Measurements from ENCODE around the gene KRTAP1-1.
"Not testable (repeated sequence)": the region's sequence is repeated elsewhere in the genome, so short reads cannot be mapped to it uniquely, and the experiment has no call there.

KRTAP1-1 gene

DNA sequence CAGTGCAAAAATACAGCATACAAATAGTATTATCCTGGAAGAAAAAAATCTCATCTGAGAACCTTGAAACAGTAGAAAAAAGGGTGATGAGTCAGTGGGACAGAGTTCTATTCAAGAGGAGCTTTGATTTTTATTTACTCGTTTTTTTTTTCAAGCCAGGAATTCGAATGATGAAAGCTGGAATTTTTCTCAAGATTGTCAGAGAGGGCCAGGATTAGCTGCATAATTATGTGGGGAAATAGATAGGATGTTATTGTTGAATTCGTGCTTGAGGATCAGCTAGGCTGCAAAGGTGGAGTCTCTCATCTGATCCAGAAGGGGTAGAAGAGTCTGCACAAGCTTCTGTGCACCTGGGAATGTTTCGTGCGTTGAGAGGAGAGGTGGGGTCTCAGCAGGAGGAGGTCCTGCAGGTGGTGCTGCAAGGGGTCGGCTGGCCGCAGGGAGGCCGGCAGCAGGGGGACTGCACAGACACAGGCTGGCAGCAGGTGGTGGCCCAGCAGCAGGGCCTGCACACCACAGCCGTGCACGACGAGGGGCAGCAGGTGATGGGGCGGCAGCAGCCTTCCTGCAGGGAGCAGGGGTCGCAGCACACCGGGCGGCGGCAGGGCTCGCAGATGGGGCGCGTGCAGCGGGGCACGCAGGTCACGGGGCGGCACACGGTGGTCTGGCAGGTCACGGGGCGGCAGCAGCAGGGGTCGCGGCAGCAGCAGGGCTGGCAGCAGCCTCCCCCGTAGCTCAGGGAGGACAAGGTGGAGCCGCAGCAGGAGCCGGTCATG, 18.2 kb upstream of the KRTAP1-1 start:
- DNase-seq; intact Hi-C loops (cut with DNase I): not testable (repeated sequence)

GRCh38 chr17:41058741-41059140, 17.5 kb upstream of the KRTAP1-1 start:
- intact Hi-C loops (cut with DNase I) = no loop called here

GRCh38 chr17:41057547-41057946, 16.3 kb upstream of the KRTAP1-1 start:
- intact Hi-C loops (cut with DNase I) = no loop called here
- DNase-seq = no peak

More at GRCh38 chr17:41058741-41059140, 17.5 kb upstream of the KRTAP1-1 start:
- no peak for DNase-seq

DNA sequence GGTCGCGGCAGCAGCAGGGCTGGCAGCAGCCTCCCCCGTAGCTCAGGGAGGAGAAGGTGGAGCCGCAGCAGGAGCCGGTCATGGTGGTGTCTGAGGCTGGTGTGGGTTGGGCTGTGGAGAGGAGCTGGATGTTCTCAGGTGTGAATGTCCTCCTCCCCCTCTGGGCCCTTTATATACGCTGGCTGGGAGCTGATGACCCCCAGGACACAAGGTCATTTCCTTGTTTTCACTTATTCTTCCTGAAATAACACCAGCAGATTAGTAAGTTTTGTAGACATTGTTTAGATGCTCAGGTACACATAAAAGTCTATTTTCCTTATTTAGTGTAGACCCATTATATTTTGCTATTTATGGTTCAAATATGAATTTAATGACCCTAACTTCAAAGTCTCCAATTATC, 13.9 kb upstream of the KRTAP1-1 start, which contains the start of gene KRTAP2-2:
Gene KRTAP2-2 (minus strand): TSS at position 101 of the 400 bp plus-strand sequence. CDS start 19 bp downstream, at position 82.
- intact Hi-C loops (cut with DNase I); DNase-seq: not testable (repeated sequence)

DNA sequence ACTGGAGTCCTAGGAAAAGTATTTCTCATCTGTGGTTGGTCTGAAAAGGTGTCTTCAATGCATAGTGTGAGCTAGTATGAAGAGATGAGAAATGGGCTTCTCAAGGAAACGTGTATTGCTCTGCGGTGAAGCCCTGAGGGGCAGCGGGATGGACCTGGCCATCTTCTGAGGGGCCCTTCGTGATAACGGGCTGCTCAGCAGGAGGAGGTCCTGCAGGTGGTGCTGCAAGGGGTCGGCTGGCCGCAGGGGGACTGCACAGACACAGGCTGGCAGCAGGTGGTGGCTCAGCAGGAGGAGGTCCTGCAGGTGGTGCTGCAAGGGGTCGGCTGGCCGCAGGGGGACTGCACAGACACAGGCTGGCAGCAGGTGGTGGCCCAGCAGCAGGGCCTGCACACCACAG, 13.3 kb upstream of the KRTAP1-1 start:
- DNase-seq; intact Hi-C loops (cut with DNase I): not testable (repeated sequence)

GRCh38 chr17:41054025-41054424, 12.8 kb upstream of the KRTAP1-1 start:
- intact Hi-C loops (cut with DNase I) = no loop called here

DNA sequence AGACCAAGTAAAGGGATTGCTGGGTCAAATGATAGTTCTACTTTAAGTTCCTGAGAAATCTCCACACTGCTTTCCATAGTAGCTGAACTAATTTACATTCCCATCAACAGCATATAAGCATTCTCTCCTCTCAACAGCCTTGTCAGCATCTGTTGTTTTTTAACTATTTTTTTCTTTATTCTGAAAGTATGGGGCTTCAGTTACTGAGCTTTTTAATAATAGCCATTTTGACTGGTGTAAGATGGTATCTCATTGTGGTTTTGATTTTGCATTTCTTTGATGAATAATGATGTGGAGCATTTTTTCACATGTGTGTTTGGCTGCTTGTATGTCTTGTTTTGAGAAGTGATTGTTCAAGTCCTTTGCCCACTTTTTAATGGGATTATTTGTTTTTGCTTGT, 11.3 kb upstream of the KRTAP1-1 start:
- intact Hi-C loops (cut with DNase I) = no loop called here
- no peak for DNase-seq

More at GRCh38 chr17:41054025-41054424, 12.8 kb upstream of the KRTAP1-1 start:
- no peak for DNase-seq

GRCh38 chr17:41049110-41049509, 7.9 kb upstream of the KRTAP1-1 start:
- intact Hi-C loops (cut with DNase I) = no loop called here
- no peak for DNase-seq

- DNase-seq = no peak
- intact Hi-C loops (cut with DNase I) = no loop called here
These were observed 7.2 kb upstream of the KRTAP1-1 start for GRCh38 chr17:41048441-41048840.

DNA sequence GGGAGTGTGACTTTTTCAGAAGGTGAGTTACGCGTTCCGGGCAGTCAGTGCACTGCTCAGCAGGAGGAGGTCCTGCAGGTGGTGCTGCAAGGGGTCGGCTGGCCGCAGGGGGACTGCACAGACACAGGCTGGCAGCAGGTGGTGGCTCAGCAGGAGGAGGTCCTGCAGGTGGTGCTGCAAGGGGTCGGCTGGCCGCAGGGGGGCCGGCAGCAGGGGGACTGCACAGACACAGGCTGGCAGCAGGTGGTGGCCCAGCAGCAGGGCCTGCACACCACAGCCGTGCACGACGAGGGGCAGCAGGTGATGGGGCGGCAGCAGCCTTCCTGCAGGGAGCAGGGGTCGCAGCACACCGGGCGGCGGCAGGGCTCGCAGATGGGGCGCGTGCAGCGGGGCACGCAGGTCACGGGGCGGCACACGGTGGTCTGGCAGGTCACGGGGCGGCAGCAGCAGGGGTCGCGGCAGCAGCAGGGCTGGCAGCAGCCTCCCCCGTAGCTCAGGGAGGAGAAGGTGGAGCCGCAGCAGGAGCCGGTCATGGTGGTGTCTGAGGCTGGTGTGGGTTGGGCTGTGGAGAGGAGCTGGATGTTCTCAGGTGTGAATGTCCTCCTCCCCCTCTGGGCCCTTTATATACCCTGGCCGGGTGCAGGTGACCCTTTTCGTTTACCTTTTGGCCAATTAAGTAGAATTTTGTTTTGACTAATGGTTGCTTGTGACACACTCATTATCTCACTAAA, 5.7 kb upstream of the KRTAP1-1 start, which contains the start of gene KRTAP2-1:
Gene KRTAP2-1 (minus strand): TSS at position 582 of the 731 bp plus-strand sequence. CDS start 49 bp downstream, at position 533.
- DNase-seq; intact Hi-C loops (cut with DNase I): not testable (repeated sequence)

DNA sequence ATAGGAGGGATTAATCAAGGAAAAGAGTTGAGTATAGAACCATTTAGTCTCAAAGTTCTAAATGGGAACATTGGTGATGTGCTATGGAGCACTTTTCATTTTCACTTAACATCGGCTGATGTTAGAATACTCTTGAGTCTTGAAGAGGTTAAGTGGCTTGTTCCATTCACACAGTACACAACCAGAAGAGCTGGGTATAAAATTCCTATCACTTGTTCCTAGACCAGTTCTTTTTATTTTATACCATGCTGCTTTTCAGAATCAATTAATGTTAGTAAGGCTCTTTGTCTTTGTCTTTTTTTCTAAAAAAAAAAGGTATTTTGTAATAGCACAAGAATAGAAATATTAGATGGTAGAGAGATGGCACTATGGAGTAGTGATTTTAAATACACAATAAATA, 1.7 kb upstream of the KRTAP1-1 start:
- intact Hi-C loops (cut with DNase I) = no loop called here
- DNase-seq = no peak

GRCh38 chr17:41037853-41038350, 3.3 kb downstream of the KRTAP1-1 start:
- no peak for DNase-seq
- intact Hi-C loops (cut with DNase I) = no loop called here

DNA sequence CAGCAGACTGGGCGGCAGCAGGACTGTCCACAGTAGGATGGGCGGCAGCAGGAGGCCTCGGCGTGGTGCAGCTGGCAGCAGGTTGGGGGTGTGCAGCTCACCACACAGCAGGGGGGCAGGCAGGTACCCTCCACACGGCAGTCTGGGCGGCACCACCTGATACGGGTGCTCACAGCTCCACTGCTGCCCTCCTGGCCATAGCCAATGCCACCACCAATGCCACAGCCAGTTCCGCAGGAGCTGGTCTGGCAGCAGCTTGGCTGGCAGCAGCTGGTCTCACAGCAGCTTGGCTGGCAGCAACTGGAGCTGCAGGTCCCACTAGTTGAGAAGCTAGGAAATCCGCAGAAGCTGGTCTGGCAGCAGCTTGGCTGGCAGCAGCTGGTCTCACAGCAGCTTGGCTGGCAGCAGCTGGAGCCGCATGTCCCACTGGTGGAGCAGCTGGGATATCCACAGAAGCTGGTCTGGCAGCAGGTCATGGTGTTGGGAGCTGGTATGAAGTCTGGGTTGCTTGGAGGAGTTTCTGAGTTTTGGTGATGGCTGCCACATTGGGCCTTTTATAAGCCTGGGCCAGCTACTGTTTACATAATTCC, 6.8 kb downstream of the KRTAP1-1 start, which contains the start of gene KRTAP1-3:
Gene KRTAP1-3 (minus strand): TSS at position 529 of the 590 bp plus-strand sequence. CDS start 53 bp downstream, at position 476.
- intact Hi-C loops (cut with DNase I); DNase-seq: not testable (repeated sequence)

- DNase-seq = no peak
- intact Hi-C loops (cut with DNase I) = no loop called here
These were observed 11.5 kb downstream of the KRTAP1-1 start, which contains the start of gene KRTAP1-4 for GRCh38 chr17:41029633-41030245. TSS of gene KRTAP1-4 (minus strand) at chr17:41030195. CDS start at chr17:41030078, 117 bp downstream.

DNA sequence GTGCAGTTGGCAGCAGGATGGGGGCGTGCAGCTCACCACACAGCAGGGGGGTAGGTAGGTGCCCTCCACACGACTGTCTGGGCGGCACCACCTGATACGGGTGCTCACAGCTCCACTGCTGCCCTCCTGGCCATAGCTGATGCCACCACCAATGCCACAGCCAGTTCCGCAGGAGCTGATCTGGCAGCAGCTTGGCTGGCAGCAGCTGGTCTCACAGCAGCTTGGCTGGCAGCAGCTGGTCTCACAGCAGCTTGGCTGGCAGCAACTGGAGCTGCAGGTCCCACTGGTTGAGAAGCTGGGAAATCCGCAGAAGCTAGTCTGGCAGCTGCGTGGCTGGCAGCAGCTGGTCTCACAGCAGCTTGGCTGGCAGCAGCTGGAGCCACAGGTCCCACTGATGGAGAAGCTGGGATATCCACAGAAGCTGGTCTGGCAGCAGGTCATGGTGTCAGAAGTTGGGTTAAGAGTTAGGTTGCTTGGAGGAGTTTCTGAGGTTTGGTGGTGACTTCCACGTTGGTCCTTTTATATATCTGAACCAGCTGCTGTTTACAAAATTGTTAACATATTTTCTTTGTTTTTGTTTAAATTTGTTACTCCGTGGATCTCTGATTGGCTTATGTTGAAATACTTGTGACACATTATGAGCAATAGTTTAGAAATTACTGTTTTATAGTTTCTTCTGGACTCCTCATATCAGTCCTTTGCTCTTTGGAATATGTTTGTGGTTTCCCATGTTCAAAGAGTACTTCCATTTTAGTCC, 14.4 kb downstream of the KRTAP1-1 start, which contains the start of gene KRTAP1-5:
Gene KRTAP1-5 (minus strand): TSS at position 494 of the 757 bp plus-strand sequence. CDS start 53 bp downstream, at position 441.
- intact Hi-C loops (cut with DNase I) = no loop called here
- no peak for DNase-seq

- intact Hi-C loops (cut with DNase I) = no loop called here
- DNase-seq = no peak
These were observed 16.6 kb downstream of the KRTAP1-1 start for GRCh38 chr17:41024697-41025096.

GRCh38 chr17:41020336-41020735, 20.9 kb downstream of the KRTAP1-1 start:
- intact Hi-C loops (cut with DNase I) = no loop called here
- DNase-seq = no peak

GRCh38 chr17:41019415-41019814, 21.8 kb downstream of the KRTAP1-1 start:
- intact Hi-C loops (cut with DNase I) = no loop called here
- no peak for DNase-seq

Measured in head of caudate nucleus (tissue), 42 donors.